IMR-90 (cell line): ENCODE results near the gene DNAJB12. TPM values are rescaled to one million over a fixed set of nuclear protein-coding genes. Genes with fewer than 3 reads are reported as not detected.

Experiments
- ATAC-seq: fragments of 200-7000 bp; cut with Tn5 transposase; 2 replicates; pipeline ENCODE4 v1.9.1; 2020; ENCODE audit warnings: low read depth, mild to moderate bottlenecking, moderate library complexity
- BruUV-seq: library from RNA; stranded (reverse); fragments of 400-500 nt; replicated peaks from 2 replicates; lab custom pipeline; 2021; lab: Mats Ljungman, UMichigan
- CTCF ChIA-PET: fragments of 300-600 bp; formaldehyde crosslinking; extraction: SDS; loops from one replicate; lab custom pipeline; 2021; ENCODE audit warnings: antibody characterized with exemption; lab: Yijun Ruan, JAX
- POLR2A ChIA-PET: fragments of 300-600 bp; sonication (Branson Sonifier 250); formaldehyde crosslinking; loops from one replicate; lab custom pipeline; 2022; ENCODE audit warnings: antibody characterized with exemption; ENCODE audit not compliant: unreplicated experiment; lab: Charles Lee
- DNase-seq: peaks from one replicate; pipeline ENCODE4 v3.0.0; 2013
- H2AFZ ChIP-seq: replicated peaks from 2 replicates; pipeline ENCODE3; 2013; ENCODE audit warnings: low read length, mild to moderate bottlenecking; ENCODE audit not compliant: poor library complexity
- H2AK5ac ChIP-seq: 2 replicates; pipeline ENCODE4 v1.6.1; 2013; ENCODE audit warnings: low read depth, low read length, inconsistent platforms
- H2AK9ac ChIP-seq: replicated peaks from 2 replicates; pipeline ENCODE3; 2013; ENCODE audit warnings: mild to moderate bottlenecking, low read depth, low read length, moderate library complexity; ENCODE audit not compliant: poor library complexity
- H2BK120ac ChIP-seq: 2 replicates; pipeline ENCODE4 v1.6.1; 2013; ENCODE audit warnings: low read depth, low read length, inconsistent platforms
- H2BK15ac ChIP-seq: 3 replicates; pipeline ENCODE4 v1.6.1; 2013; ENCODE audit warnings: low read depth, low read length, inconsistent platforms
- H2BK20ac ChIP-seq: 2 replicates; pipeline ENCODE4 v1.6.1; 2013; ENCODE audit warnings: low read depth, mild to moderate bottlenecking, inconsistent platforms, low read length, moderate library complexity
- H2BK5ac ChIP-seq: 2 replicates; pipeline ENCODE4 v1.6.1; 2013; ENCODE audit warnings: mild to moderate bottlenecking, low read depth, low read length, inconsistent platforms; ENCODE audit not compliant: poor library complexity, severe bottlenecking
- H3K14ac ChIP-seq: replicated peaks from 2 replicates; pipeline ENCODE4 v1.6.1; 2013; ENCODE audit warnings: low read depth, low read length, inconsistent platforms
- H3K18ac ChIP-seq: 2 replicates; pipeline ENCODE4 v1.6.1; 2013; ENCODE audit warnings: low read depth, low read length, control low read depth
- H3K23ac ChIP-seq: 2 replicates; pipeline ENCODE4 v1.6.1; 2013; ENCODE audit warnings: low read depth, low read length, inconsistent platforms
- H3K27ac ChIP-seq: 2 replicates; pipeline ENCODE4 v1.5.1; 2013; ENCODE audit warnings: mild to moderate bottlenecking, control low read depth, low read length; ENCODE audit not compliant: insufficient read depth
- H3K27me3 ChIP-seq: 2 replicates; pipeline ENCODE4 v1.6.1; 2013; ENCODE audit warnings: low read length; ENCODE audit not compliant: control insufficient read depth, insufficient read depth
- H3K36me3 ChIP-seq: 2 replicates; pipeline ENCODE4 v1.6.1; 2013; ENCODE audit warnings: low read length, mixed read lengths; ENCODE audit not compliant: control insufficient read depth, insufficient read depth
- H3K4ac ChIP-seq: 2 replicates; pipeline ENCODE4 v1.6.1; 2013; ENCODE audit warnings: low read depth, low read length, inconsistent platforms
- H3K4me1 ChIP-seq: 2 replicates; pipeline ENCODE4 v1.6.1; 2013; ENCODE audit warnings: low read length, mixed read lengths; ENCODE audit not compliant: control insufficient read depth, insufficient read depth
- H3K4me2 ChIP-seq: 2 replicates; pipeline ENCODE4 v1.6.1; 2013; ENCODE audit warnings: low read depth, mild to moderate bottlenecking, control low read depth, low read length, moderate library complexity
- H3K4me3 ChIP-seq: 2 replicates; pipeline ENCODE4 v1.5.1; 2013; ENCODE audit warnings: low read depth, mild to moderate bottlenecking, control low read depth, low read length, moderate library complexity; ENCODE audit not compliant: insufficient read depth
- H3K56ac ChIP-seq: 2 replicates; pipeline ENCODE4 v1.6.1; 2013; ENCODE audit warnings: low read length, inconsistent platforms; ENCODE audit not compliant: insufficient read depth; ENCODE audit errors: extremely low read depth
- H3K79me1 ChIP-seq, 2 experiments: 2 replicates each; pipeline ENCODE4 v1.6.1; 2013; ENCODE audit warnings: low read length in 2 of 2, inconsistent platforms in 1 of 2, low read depth in 1 of 2
- H3K9ac ChIP-seq: 2 replicates; pipeline ENCODE4 v1.6.1; 2013; ENCODE audit warnings: low read depth, low read length, control low read depth
- H3K9me1 ChIP-seq: 2 replicates; pipeline ENCODE4 v1.6.1; 2013; ENCODE audit warnings: low read length, inconsistent platforms; ENCODE audit not compliant: insufficient read depth
- H3K9me3 ChIP-seq: 2 replicates; pipeline ENCODE4 v1.6.1; 2013; ENCODE audit warnings: low read length; ENCODE audit not compliant: control insufficient read depth, insufficient read depth
- H4K20me1 ChIP-seq: 2 replicates; pipeline ENCODE4 v1.6.1; 2013; ENCODE audit warnings: low read length, inconsistent platforms; ENCODE audit not compliant: insufficient read depth
- H4K5ac ChIP-seq: 2 replicates; pipeline ENCODE4 v1.6.1; 2013; ENCODE audit warnings: mild to moderate bottlenecking, low read depth, low read length, control low read depth
- H4K8ac ChIP-seq, 2 experiments: 2 replicates each; pipeline ENCODE4 v1.6.1; 2013; ENCODE audit warnings: low read depth in 2 of 2, low read length in 2 of 2, control low read depth in 1 of 2, inconsistent platforms in 1 of 2
- H4K91ac ChIP-seq: 2 replicates; pipeline ENCODE4 v1.6.1; 2013; ENCODE audit warnings: low read depth, low read length, inconsistent platforms; ENCODE audit not compliant: insufficient read depth
- CHD1 ChIP-seq: IDR thresholded peaks from 2 replicates; pipeline ENCODE4 v1.6.1; 2012; ENCODE audit warnings: low read depth, low read length, improper control_type of control experiment
- FOS ChIP-seq: fragments of 150-350 bp; IDR thresholded peaks from 2 replicates; pipeline ENCODE4 v1.6.1; 2016; ENCODE audit warnings: low read depth, low read length
- MAFK ChIP-seq: IDR thresholded peaks from 2 replicates; pipeline ENCODE4 v1.6.1; 2012; ENCODE audit warnings: low read depth, low read length, improper control_type of control experiment
- NFE2L2 ChIP-seq: fragments of 150-350 bp; IDR thresholded peaks from 2 replicates; pipeline ENCODE4 v1.6.1; 2016; ENCODE audit warnings: low read depth, mild to moderate bottlenecking, low read length
- POLR2A ChIP-seq: IDR thresholded peaks from 2 replicates; pipeline ENCODE4 v1.6.1; 2012; ENCODE audit warnings: mild to moderate bottlenecking, low read depth, low read length
- RCOR1 ChIP-seq: IDR thresholded peaks from 2 replicates; pipeline ENCODE4 v1.6.1; 2012; ENCODE audit warnings: mild to moderate bottlenecking, low read length, improper control_type of control experiment; ENCODE audit not compliant: insufficient replicate concordance
- WGBS, 2 experiments: methylation state at CpG; one replicate each; pipeline versions ENCODE4 v1.1.5 to v1.1.7; 2013; ENCODE audit warnings: missing lambda C conversion rate in 2 of 2; ENCODE audit not compliant: insufficient read length in 1 of 2; ENCODE audit errors: extremely low coverage in 2 of 2; 5-methylcytosine and 5-hydroxymethylcytosine counted together
- dilution Hi-C: fragments of 300-500 bp; cut with HindIII; formaldehyde crosslinking; loops from one replicate; pipeline ENCODE4 v1.14.3; 2018; ENCODE audit warnings: low sequenced_read_pairs; ENCODE audit not compliant: unreplicated experiment
- in situ Hi-C: fragments of 300-500 bp; cut with MboI; formaldehyde crosslinking; loops from 3 replicates; pipeline ENCODE4 v1.14.3; 2019; ENCODE audit warnings: low sequenced_read_pairs, inconsistent platforms, mixed read lengths
- intact Hi-C: fragments of 100-400 bp; cut with micrococcal nuclease; formaldehyde crosslinking; loops from 2 replicates; pipeline ENCODE4 v1.10.0; 2022
- polyA plus RNA-seq, 3 experiments: library from polyadenylated mRNA; depleted of rRNA; stranded (reverse); fragments of >200 nt; gene quantifications; 2 replicates each; pipeline ENCODE4 v1.2.3, GENCODE V29; 2012; ENCODE audit warnings: low replicate concordance in 1 of 3
- total RNA-seq: library from RNA; depleted of rRNA; stranded (reverse); fragments of >200 nt; gene quantifications from 2 replicates; pipeline ENCODE4 v1.2.3, GENCODE V29; 2012

DNAJB12 gene
- total and polyA plus RNA-seq, 2 of the 4 experiments (the other 2 are of a cell fraction): 18.3 to 24.0 TPM

GRCh38 chr10:72333112-72334015 lies 21.4 kb downstream of the DNAJB12 start:
- H2AFZ ChIP-seq: no peak overlapping the region
- intact Hi-C loops: loop anchor here (5.0 kb wide), 1 partner anchor 376 kb away; no protein-coding TSS in a partner anchor
- TF ChIP-seq FOS (no peak), POLR2A (no peak), NFE2L2 (no peak), RCOR1 (no peak), CHD1 (no peak), MAFK (no peak)
- no peak for ATAC-seq
- no peak overlapping the region for H2BK120ac ChIP-seq
- H3K9me3 ChIP-seq: no peaks in the 10 kb centered on the region
- H3K23ac ChIP-seq: no peak overlapping the region
- H3K18ac ChIP-seq: no peak overlapping the region
- peak overlapping the region; percentile 19 for H2AK9ac ChIP-seq
- peaks cover 0 to 3% of the 10 kb centered on the region in 2 experiments; a peak in 1 of 4 replicates for H3K79me1 ChIP-seq
- dilution Hi-C loops: no loop called here
- H3K4me1 ChIP-seq: peaks cover 22% of the 10 kb centered on the region
- no peak for DNase-seq
- no peak overlapping the region for H3K9ac ChIP-seq
- H3K4me3 ChIP-seq: no peak overlapping the region
- peaks cover 3% of the 10 kb centered on the region; the same call in 1 of the 2 replicates for H4K20me1 ChIP-seq
- H4K91ac ChIP-seq: no peak overlapping the region
- H3K36me3 ChIP-seq: peaks cover 32% of the 10 kb centered on the region
- no peak overlapping the region for H3K4ac ChIP-seq
- H3K4me2 ChIP-seq: no peak overlapping the region
- BruUV-seq: no TSS peak
- no peak overlapping the region for H3K14ac ChIP-seq
- H2BK15ac ChIP-seq: no peak overlapping the region
- in situ Hi-C loops: loop anchor here (10.0 kb wide), 3 partner anchors 89 to 279 kb away; no protein-coding TSS in a partner anchor
- no peaks in the 10 kb centered on the region for H3K27me3 ChIP-seq
- peaks cover 5% of the 10 kb centered on the region; the same call in 1 of the 2 replicates for H3K9me1 ChIP-seq
- ChIA-PET POLR2A (no interaction called here), CTCF (no interaction called here)
- H2BK5ac ChIP-seq: no peak overlapping the region
- no peak overlapping the region for H2AK5ac ChIP-seq
- no peak overlapping the region for H4K5ac ChIP-seq
- 94% methylated on average over 5 of the region's 19 CpGs; no CpG with 5 or more reads in 1 of the 2 experiments for WGBS, 2 experiments
- H3K27ac ChIP-seq: no peak overlapping the region
- no peak overlapping the region for H4K8ac ChIP-seq
- no peak overlapping the region; the same call in 1 of the 2 replicates for H2BK20ac ChIP-seq
- no peak overlapping the region for H3K56ac ChIP-seq
